Dendritic cell treated with granulocyte-macrophage colony-stimulating factor and Interleukin-4, amounts not matched to agents 40 ng/mL and 50 ng/mL, for 4 days (primary cell): ENCODE measurements around the gene TTBK2.

Source experiments
- H3K27ac Mint-ChIP-seq: one replicate; pipeline ENCODE4 v1.8.0; 2022; ENCODE audit warnings: mild to moderate bottlenecking, mixed read lengths
- H3K27me3 Mint-ChIP-seq: one replicate; pipeline ENCODE4 v1.8.0; 2022; ENCODE audit warnings: mild to moderate bottlenecking, mixed read lengths
- H3K36me3 Mint-ChIP-seq: one replicate; pipeline ENCODE4 v1.8.0; 2022; ENCODE audit warnings: low read depth, mixed read lengths
- H3K4me1 Mint-ChIP-seq: one replicate; pipeline ENCODE4 v1.8.0; 2022; ENCODE audit warnings: low read depth, mixed read lengths
- H3K4me3 Mint-ChIP-seq: one replicate; pipeline ENCODE4 v1.8.0; 2022; ENCODE audit warnings: mild to moderate bottlenecking, moderate library complexity, mixed read lengths
- H3K9me3 Mint-ChIP-seq: one replicate; pipeline ENCODE4 v1.8.0; 2022; ENCODE audit warnings: mixed read lengths
- intact Hi-C: fragments of 100-400 bp; cut with micrococcal nuclease; formaldehyde crosslinking; loops from one replicate; pipeline ENCODE4 v1.15.0; 2022

TTBK2 gene

DNA sequence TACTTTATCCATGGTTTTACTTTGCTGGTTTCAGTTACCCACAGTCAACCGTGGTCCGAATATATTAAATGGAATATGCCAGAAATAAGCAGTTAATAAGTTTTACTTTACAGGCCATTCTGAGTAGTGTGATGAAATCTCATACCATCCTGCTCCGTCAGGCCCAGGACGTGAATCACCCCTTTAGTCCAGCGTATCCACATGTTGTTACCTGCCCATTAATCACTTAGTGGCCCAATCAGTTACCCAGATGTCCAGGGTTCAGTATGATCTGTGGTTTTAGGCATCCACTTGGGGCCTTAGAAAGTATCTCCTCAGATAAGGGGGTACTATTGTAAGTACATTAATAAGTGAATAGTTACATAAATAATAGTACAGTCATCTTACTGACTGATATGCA, 88.0 kb downstream of the TTBK2 start:
- H3K36me3 Mint-ChIP-seq, result peaks cover 27% of the 10 kb centered on the region
- no peak overlapping the region for H3K27ac Mint-ChIP-seq
- H3K4me1 Mint-ChIP-seq, result no peaks in the 10 kb centered on the region
- no peaks in the 10 kb centered on the region for H3K27me3 Mint-ChIP-seq
- no peak overlapping the region for H3K4me3 Mint-ChIP-seq
- H3K9me3 Mint-ChIP-seq, result no peaks in the 10 kb centered on the region
- intact Hi-C loops, result no loop called here

DNA sequence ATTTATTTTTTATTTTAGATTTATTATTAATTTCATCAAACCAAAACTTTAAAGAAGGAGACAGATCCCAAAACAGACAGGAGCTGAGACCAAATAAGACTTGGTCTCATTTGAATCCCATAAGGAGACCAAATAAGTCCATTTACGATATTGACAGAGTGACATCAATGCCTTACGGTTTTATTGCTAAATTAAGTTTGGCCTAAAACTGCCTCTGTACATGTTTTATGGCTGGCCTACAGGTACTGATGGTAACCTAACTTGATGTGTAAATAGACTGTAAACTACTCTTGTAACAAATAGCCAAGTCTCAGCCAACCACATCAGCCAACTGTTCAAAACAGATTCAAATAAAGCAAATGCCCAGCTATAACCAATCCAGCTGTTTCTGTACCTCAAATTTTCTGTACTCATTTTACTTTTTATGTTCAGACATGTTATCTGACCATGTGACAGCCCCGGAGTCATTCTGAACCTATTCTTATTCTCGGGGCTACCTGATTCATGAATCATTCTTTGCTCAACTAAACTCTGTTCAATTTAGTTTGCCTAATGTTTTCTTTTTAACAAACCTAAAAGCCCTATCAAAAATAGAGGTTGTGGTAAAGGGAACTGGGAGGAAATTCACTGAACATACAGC, 94.2 kb downstream of the TTBK2 start:
- H3K27me3 Mint-ChIP-seq, result no peaks in the 10 kb centered on the region
- no peak overlapping the region for H3K4me3 Mint-ChIP-seq
- no peaks in the 10 kb centered on the region for H3K9me3 Mint-ChIP-seq
- no peak overlapping the region for H3K27ac Mint-ChIP-seq
- intact Hi-C loops, result no loop called here
- no peaks in the 10 kb centered on the region for H3K4me1 Mint-ChIP-seq
- H3K36me3 Mint-ChIP-seq, result peaks cover 57% of the 10 kb centered on the region

DNA sequence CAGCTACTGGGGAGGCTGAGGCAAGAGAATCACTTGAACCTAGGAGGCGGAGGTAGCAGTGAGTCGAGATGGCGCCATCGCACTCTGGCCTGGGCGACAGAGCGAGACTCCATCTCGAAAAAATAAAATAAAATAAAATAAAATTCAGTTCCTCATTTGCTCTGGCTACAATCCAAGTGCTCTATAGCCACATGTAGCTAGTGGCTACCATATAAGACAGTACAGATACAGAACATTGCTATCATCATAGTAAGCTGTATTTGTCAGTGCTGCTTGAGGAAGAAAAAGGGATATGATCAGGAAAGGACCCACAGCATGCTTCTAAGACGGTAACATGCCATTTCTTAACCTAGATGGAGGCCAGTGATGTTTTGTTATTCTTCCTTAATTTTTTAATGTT, 95.0 kb downstream of the TTBK2 start:
- intact Hi-C loops, result no loop called here
- Mint-ChIP-seq H3K27me3 (no peaks in the 10 kb centered on the region), H3K9me3 (no peaks in the 10 kb centered on the region), H3K4me1 (peaks cover 5% of the 10 kb centered on the region), H3K27ac (no peak overlapping the region), H3K36me3 (peaks cover 59% of the 10 kb centered on the region), H3K4me3 (no peak overlapping the region)

DNA sequence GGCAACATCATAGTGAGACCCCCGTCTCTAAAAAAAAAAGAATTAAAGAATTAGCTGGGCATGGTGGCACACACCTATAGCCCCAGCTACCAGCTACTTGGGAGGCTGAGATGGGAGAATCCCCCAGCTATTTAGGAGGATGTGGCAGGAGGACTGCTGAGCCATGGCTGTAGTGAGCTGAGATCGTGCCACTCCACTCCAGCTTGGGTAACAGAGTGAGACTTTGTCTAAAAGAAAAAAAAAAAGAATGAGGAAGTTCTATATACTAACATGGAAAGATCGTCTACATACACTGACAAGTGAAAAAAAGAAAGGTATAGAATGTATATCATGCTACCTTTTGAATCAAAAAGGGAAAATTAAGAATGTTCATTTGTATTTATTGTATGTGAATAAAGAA, 99.8 kb downstream of the TTBK2 start:
- peaks cover 11% of the 10 kb centered on the region for H3K4me1 Mint-ChIP-seq
- intact Hi-C loops, result no loop called here
- H3K27ac Mint-ChIP-seq, result no peak overlapping the region
- H3K9me3 Mint-ChIP-seq, result no peaks in the 10 kb centered on the region
- H3K36me3 Mint-ChIP-seq, result peaks cover 47% of the 10 kb centered on the region
- no peaks in the 10 kb centered on the region for H3K27me3 Mint-ChIP-seq
- no peak overlapping the region for H3K4me3 Mint-ChIP-seq

DNA sequence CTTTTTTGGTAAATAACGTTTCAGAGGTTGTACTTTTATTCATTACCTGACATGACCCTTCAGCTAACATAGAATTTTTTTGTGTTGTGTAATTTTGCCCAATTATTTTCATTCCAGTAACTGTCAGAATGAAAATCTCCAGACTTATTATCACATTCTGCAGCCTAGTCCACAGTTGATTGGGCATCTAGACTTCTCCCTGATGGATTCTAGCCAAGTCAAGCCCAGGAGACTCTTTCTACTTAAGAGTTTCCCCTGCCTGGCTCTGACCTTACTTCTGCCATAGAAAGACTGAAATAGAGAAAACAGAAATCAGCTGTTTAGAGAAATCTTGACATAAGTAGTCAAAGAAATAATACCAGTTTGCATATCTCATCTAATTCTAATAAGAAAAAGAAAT, 100.8 kb downstream of the TTBK2 start:
- Mint-ChIP-seq H3K4me3 (no peak overlapping the region), H3K27ac (no peak overlapping the region)

DNA sequence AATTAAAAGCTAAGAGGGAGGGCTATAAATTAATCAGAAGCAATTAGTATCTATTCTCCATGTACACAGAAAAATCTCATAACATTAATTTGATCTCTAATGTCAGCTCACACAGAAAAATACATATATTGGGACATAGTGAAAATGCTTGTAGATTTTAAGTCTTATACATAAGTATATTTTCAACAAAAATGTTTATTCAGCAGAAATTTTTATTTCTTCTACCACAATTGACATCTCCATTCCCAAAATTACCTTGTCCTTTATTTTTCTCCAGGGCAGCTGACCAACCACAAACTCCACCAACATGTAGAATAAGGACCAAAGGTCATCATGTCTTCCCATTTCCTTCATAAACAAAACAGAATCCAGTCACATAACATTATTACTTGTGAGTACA, 109.1 kb downstream of the TTBK2 start:
- Mint-ChIP-seq H3K4me3 (no peak overlapping the region), H3K27me3 (no peaks in the 10 kb centered on the region), H3K36me3 (peaks cover 58% of the 10 kb centered on the region), H3K9me3 (no peaks in the 10 kb centered on the region), H3K4me1 (no peaks in the 10 kb centered on the region), H3K27ac (no peak overlapping the region)
- intact Hi-C loops, result no loop called here

More for the DNA sequence above, 100.8 kb downstream of the TTBK2 start:
- no peaks in the 10 kb centered on the region for H3K9me3 Mint-ChIP-seq
- peaks cover 40% of the 10 kb centered on the region for H3K36me3 Mint-ChIP-seq
- H3K27me3 Mint-ChIP-seq, result no peaks in the 10 kb centered on the region
- peaks cover 11% of the 10 kb centered on the region for H3K4me1 Mint-ChIP-seq
- intact Hi-C loops, result no loop called here

DNA sequence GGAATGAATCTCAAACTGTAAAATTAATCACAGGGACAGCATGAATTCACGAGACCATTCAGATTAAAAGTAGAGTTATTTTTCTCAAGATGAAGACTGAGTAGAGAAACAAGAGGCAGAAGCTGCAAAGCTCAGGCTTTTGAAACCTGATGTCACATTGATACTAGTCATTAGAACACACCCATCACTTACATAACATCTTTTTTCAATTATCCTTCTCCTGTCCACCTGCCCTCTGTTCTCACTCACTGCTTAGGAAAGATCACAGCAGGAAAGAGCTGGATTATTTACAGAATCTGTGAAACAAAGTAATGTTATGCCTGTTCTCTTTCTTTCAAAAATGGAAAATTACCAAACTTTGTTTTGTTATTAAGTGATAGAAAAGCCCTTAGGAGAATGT, 111.7 kb downstream of the TTBK2 start:
- no peak overlapping the region for H3K27ac Mint-ChIP-seq
- no peaks in the 10 kb centered on the region for H3K9me3 Mint-ChIP-seq
- H3K4me3 Mint-ChIP-seq, result no peak overlapping the region
- H3K36me3 Mint-ChIP-seq, result peaks cover 63% of the 10 kb centered on the region
- no peaks in the 10 kb centered on the region for H3K4me1 Mint-ChIP-seq
- H3K27me3 Mint-ChIP-seq, result no peaks in the 10 kb centered on the region
- intact Hi-C loops, result no loop called here

DNA sequence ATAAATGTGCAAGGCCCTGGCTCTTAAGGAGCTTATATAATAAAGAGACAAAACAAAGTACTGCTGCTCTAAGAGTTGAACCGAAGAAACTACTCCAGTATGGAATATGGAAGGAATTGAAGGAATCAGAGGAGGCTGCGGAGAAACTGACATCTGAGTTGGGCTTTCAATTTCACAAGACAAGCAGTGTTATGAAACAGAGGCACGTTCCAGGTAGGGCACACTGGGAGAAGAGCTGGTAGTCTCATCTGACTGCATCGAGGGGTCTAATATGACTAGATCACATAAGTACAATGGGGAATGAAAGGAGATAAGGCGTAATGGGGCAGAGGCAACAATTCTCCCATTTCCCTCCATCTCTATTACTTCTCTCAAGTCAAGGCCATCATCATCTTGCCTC, 115.3 kb downstream of the TTBK2 start:
- Mint-ChIP-seq H3K9me3 (no peaks in the 10 kb centered on the region), H3K4me3 (no peak overlapping the region), H3K36me3 (peaks cover 63% of the 10 kb centered on the region), H3K27me3 (no peaks in the 10 kb centered on the region), H3K4me1 (no peaks in the 10 kb centered on the region), H3K27ac (no peak overlapping the region)
- intact Hi-C loops, result no loop called here

DNA sequence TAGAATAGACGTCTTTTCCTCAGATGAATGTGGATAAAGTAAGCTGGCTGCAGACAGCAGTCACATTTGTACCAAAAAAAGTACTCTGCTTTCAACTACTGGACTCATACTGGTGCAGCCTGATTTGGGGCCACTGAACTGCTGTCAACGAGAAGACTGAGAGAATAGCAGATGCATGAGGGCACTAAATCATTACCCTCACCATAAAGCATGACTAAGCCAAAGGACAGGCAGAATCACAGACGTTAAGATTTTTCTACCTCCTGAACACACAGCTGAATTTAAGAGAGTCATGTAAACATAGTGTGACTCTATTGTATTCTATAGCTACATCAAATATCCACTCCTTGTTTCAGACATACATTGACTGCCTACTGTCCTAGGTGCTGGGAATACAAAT, 115.8 kb downstream of the TTBK2 start:
- no peaks in the 10 kb centered on the region for H3K27me3 Mint-ChIP-seq
- peaks cover 62% of the 10 kb centered on the region for H3K36me3 Mint-ChIP-seq
- no peaks in the 10 kb centered on the region for H3K4me1 Mint-ChIP-seq
- intact Hi-C loops, result no loop called here
- no peaks in the 10 kb centered on the region for H3K9me3 Mint-ChIP-seq
- no peak overlapping the region for H3K27ac Mint-ChIP-seq
- H3K4me3 Mint-ChIP-seq, result no peak overlapping the region

DNA sequence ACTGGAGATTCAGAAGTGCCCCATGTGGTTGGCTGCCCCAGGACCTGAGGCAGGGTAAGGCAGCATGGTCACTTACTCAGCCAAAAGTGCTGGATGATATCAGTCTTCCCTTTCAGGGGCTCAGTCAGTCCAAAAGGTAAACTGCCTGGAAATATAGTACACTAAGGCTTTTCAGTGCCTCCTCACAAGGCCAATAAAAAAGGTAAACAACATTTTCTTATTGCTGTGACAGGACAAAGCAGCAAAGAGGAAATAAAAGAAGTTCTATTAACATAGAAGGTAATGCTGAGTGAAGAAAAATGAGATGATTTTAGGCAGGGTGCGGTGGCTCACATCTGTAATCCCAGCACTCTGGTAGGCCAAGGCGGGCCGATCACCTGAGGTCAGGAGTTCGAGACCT, 117.1 kb downstream of the TTBK2 start:
- Mint-ChIP-seq H3K27ac (no peak overlapping the region), H3K27me3 (no peaks in the 10 kb centered on the region), H3K36me3 (peaks cover 56% of the 10 kb centered on the region), H3K4me3 (no peak overlapping the region), H3K4me1 (no peaks in the 10 kb centered on the region), H3K9me3 (no peaks in the 10 kb centered on the region)
- intact Hi-C loops, result no loop called here

DNA sequence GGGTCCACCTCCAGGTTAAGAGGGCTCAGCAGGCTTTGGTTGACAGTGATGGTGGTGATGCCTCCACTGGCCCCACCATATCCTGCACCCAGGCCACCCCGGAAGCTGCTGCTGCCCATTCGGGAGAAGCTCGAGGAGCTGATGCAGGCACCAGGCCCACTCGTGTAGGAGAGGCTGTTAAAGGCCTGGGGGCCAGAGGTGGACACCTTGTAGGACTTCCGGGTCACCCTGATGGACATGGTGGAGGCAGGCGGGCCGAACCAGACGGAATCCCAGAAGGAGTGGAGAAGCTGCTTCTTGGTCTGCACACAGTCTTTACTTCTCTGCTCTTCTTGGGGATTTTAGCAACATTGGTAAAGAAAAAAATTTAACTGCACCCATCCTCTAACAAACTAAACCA, 118.4 kb downstream of the TTBK2 start:
- intact Hi-C loops, result no loop called here
- Mint-ChIP-seq H3K27me3 (no peaks in the 10 kb centered on the region), H3K36me3 (peaks cover 48% of the 10 kb centered on the region), H3K9me3 (no peaks in the 10 kb centered on the region), H3K4me1 (no peaks in the 10 kb centered on the region), H3K27ac (no peak overlapping the region), H3K4me3 (no peak overlapping the region)

DNA sequence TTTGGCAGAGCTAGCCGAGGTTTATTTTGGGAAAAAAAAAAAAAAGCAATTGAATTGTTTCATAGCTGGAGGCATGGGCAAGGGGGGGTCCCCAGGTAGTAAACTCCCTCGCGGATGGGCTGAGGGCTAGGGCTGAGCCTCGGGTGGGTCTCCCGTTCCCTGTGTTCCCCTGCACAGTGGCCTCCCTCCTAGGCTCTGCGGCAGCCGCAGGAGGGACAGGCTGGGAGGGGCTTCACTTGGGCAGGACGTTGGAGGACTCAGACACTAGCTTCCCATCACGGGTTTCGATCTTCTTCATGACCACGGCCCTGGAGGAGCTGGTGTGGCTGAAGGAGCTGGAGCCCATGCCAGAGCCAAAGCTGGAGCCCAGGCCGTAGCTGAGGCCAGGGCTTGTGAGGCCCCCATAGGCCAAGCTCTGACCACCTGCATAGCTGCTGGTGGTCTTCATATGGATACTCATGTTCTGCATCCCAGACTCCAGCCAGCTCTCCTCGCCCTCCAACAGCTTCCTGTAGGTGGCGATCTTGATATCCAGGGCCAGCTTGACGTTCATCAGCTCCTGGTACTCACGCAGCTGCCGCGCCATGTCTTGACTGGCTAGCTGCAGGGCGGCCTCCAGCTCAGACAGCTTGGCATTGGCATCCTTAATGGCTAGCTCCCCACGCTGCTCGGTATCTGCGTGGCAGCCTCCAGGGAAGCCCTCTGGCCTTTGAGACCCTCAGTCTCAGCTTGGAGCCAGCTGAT, 119.7 kb downstream of the TTBK2 start:
- peaks cover 39% of the 10 kb centered on the region for H3K36me3 Mint-ChIP-seq
- H3K27me3 Mint-ChIP-seq, result no peaks in the 10 kb centered on the region
- H3K27ac Mint-ChIP-seq, result no peak overlapping the region
- H3K9me3 Mint-ChIP-seq, result no peaks in the 10 kb centered on the region
- intact Hi-C loops, result loop anchor here (1.0 kb wide), 1 partner anchor 125 kb away; no protein-coding TSS in a partner anchor
- no peak overlapping the region for H3K4me3 Mint-ChIP-seq
- no peaks in the 10 kb centered on the region for H3K4me1 Mint-ChIP-seq

DNA sequence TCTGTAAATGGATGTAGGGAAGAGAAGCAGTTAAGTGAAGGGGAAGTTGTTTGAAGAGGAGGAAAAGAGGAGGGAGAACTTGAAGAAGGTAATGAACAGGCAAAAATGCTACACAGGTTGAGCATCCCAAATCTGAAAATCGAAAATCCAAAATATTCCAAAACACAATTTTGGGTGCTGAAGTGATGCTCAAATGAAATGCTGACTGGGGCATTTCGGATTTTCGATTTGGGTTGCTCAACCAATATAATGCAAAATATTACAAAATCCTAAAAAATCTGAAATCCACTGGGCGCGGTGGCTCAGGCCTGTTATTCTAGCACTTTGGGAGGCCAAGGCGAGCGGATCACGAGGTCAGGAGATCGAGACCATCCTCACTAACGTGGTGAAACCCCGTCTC, 121.8 kb downstream of the TTBK2 start:
- no peaks in the 10 kb centered on the region for H3K27me3 Mint-ChIP-seq
- intact Hi-C loops, result no loop called here
- no peak overlapping the region for H3K27ac Mint-ChIP-seq
- peaks cover 50% of the 10 kb centered on the region for H3K36me3 Mint-ChIP-seq
- H3K4me3 Mint-ChIP-seq, result no peak overlapping the region
- H3K4me1 Mint-ChIP-seq, result no peaks in the 10 kb centered on the region
- no peaks in the 10 kb centered on the region for H3K9me3 Mint-ChIP-seq

DNA sequence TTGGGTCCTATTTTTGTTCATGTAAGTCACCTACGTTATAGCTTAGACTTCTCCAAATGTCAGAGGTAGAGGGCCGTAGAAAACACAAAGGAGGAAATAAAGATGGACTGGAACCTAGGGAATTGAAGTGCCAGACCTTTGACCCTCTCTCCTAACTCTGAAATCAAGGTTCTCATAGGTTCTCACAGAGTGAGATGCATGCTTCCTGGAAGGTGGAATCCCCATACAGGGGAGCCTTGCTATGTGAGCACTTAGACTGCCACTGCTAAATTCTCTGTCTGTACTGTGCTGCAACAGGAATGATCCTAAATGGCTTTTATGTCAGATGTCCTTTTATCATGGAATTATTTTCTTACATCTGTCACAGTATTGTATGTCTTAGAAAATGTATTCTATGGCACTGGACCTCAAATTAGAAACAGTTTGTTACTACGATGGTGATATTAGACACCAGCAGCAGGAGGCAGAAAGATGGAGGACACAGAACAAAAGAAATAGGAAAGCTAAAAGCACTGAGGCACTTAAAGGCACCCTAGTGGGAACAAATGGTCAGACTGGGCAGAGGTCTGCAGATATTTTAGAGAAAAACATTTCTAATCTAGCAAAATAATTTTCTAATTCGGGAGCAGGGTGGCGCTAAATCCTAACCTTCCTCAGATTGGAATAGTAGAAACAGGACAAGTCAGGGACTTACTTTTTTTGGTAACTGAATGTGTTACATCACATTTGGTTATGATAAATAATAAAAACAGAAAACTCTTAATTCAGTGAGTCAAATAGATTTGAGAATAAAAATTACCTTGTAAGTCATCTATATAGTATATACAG, 123.4 kb downstream of the TTBK2 start:
- peaks cover 55% of the 10 kb centered on the region for H3K36me3 Mint-ChIP-seq
- intact Hi-C loops, result no loop called here
- no peak overlapping the region for H3K27ac Mint-ChIP-seq
- no peak overlapping the region for H3K4me3 Mint-ChIP-seq
- no peaks in the 10 kb centered on the region for H3K27me3 Mint-ChIP-seq
- no peaks in the 10 kb centered on the region for H3K9me3 Mint-ChIP-seq
- H3K4me1 Mint-ChIP-seq, result no peaks in the 10 kb centered on the region
